Measurements from ENCODE around the gene NR1H3.
A peak's percentile ranks its signal among the peaks of the same experiment; 100 is the strongest.
"Not testable (repeated sequence)": the region's sequence is repeated elsewhere in the genome, so short reads cannot be mapped to it uniquely, and the experiment has no call there.

NR1H3 gene

GRCh38 chr11:47257517-47258316 is at the start of gene NR1H3:
NR1H3 (plus strand) TSS chr11:47257996; CDS start chr11:47259217, 1,221 bp downstream.
- no peak for DNase-seq (ENCODE audit: low read depth in 1 of 2, low spot score in 1 of 2)

DNA sequence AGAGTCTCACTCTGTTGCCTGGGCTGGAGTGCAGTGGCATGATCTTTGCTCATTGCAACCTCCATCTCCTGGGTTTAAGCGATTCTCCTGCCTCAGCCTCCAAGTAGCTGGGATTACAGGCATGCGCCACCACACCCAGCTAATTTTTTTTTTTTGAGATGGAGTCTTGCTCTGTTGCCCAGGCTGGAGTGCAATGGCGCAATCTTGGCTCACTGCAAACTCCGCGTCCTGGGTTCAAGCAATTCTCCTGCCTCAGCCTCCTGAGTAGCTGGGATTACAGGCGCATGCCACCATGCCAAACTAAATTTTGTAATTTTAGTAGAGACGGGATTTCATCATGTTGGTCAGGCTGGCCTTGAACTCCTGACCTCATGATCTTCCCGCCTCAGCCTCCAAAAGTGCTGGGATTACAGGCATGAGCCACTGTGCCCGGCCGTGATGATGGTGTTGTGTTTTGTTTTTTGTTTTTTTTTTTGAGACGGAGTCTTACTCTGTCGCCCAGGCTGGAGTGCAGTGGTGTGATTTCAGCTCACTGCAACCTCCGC is 49.7 kb upstream of the NR1H3 start:
- not testable (repeated sequence) for DNase-seq (ENCODE audit: low read depth in 1 of 2, low spot score in 1 of 2)

DNA sequence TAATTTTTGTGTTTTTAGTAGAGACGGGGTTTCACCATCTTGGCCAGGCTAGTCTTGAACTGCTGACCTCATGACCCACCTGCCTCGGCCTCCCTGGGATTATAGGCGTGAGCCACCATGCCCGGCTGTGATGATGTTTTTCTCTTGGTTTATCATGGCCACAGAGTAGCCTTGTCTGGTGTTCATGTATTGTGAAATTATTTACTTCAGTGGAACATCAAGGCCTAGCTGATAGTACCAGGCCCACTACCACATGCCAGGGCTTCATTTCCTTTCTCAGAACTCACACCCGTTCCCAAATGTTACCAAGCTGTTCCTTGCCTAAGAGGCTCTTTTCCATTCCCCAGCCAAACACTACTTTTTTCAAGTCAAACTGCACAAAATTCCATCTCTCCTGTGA is 49.2 kb upstream of the NR1H3 start:
- DNase-seq (ENCODE audit: low read depth in 1 of 2, low spot score in 1 of 2): no peak

- DNase-seq (ENCODE audit: low read depth in 1 of 2, low spot score in 1 of 2): no peak
These were observed 44.9 kb upstream of the NR1H3 start for GRCh38 chr11:47212938-47213337.

DNA sequence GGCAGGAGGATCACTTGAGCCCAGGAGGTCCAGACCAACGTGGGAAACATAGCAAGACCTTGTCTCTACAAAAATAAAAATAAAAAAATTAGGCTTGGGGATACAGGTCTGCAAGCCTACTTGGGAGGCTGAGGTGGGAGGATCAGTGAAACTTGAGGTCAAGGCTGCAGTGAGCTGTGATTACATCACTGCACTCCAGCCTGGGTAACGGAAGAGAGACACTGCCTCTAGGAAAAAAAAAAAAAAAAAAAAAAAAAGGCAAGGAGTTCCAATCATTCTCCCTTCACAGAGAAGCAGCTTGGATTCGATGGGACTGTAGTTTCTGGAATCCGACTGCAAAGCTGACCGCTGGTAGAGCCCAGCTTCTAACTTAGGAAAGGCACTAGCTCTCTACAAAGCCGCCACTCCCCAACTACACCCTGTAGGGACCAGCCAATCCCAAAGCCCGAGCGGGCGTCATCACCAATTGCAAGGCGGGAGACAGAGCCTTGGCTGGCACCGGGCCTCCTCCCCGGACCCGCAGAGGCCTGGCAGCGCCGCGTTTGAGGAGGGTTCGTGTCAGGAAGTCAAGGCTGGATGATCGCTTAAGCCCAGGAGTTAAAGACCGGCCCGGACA is 43.7 kb upstream of the NR1H3 start:
- peak; percentile 73 to 80 for DNase-seq (ENCODE audit: low read depth in 1 of 2, low spot score in 1 of 2)

GRCh38 chr11:47215366-47215910 is 42.4 kb upstream of the NR1H3 start:
- DNase-seq (ENCODE audit: low read depth in 1 of 2, low spot score in 1 of 2): peak in 1 of 2 donors; percentile 13

- DNase-seq (ENCODE audit: low read depth in 1 of 2, low spot score in 1 of 2): peak; percentile 52 to 80
These were observed 41.5 kb upstream of the NR1H3 start for GRCh38 chr11:47216121-47216798.

- DNase-seq (ENCODE audit: low read depth in 1 of 2, low spot score in 1 of 2): no peak
These were observed 37.4 kb upstream of the NR1H3 start for GRCh38 chr11:47220401-47220821.

GRCh38 chr11:47222696-47223095 is 35.1 kb upstream of the NR1H3 start:
- DNase-seq (ENCODE audit: low read depth in 1 of 2, low spot score in 1 of 2): no peak

DNA sequence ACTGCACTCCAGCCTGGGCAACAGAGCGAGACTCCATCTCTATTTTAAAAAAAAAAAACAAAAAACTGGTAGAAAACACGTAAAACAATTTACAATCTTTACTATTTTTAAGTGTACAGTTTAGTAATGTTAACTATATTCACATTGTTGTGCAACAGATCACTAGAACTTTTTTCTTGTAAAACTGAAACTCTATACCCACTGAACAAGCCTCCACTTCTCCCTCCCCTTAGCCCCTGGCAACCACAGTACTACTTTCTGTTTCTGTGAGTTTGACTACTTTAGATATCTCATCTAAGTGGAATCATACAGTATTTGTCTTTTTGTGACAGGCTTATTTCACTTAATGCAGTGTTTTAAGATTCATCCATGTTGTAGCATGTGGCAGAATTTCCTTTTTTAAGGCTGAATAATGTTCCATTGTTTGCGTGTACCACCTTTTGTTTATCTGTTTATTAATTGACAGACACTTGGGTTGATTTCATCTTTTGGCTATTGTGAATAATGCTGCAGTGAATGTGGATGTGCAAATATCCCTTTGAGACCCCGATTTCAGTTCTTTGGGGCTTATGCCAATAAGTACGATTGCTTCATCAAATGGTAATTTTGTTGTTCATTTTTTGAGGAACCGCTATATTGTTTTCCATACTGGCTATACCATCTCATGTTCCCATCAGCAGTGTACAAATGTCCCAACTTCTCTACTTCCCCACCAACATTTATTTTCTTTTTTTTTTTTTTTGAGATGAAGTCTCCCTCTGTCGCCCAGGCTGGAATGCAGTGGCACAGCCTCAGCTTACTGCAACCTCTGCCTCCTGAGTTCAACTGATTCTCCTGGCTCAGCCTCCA is 32.0 kb upstream of the NR1H3 start:
- DNase-seq (ENCODE audit: low read depth in 1 of 2, low spot score in 1 of 2): peak in 1 of 2 donors; percentile 38

DNA sequence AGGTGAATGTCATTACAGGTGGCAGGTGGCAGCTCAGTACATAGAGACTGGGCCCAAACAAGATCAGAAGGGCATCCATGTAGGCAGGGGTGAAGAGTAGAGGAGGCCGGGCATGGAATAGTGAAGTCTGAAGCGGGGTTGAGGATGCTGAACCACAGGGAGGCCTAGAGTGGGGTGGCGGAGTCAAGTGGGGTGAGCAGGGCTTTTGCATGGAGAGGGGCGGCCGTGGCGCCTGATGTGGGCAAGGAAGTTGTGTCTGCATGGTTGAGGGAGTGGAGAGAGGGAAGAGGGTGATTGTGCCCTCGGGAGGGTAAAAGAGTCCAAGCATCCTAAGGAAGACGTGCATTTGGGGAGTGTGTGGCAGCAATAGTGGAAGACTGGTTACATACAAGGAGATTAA is 28.6 kb upstream of the NR1H3 start:
- no peak for DNase-seq (ENCODE audit: low read depth in 1 of 2, low spot score in 1 of 2)

DNA sequence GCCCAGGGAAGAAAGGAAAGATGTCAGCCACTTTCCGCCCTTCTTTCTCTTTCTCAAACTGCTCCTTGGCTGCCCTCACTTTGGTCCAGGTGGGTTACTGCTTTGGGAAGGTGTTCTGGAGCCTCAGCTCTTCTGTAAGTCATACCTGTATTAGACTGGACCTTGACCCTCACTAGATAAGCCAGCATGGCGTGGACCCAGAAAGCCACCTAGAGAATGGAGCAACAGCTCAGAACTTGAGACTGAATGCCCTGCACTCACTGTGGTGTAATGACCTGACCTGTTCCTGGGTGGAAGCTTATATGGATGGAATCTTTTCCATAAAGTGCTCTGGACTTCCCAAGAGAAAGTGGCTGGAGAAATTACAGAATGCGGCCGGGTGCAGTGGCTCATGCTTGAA is 24.7 kb upstream of the NR1H3 start:
- DNase-seq (ENCODE audit: low read depth in 1 of 2, low spot score in 1 of 2): no peak

DNA sequence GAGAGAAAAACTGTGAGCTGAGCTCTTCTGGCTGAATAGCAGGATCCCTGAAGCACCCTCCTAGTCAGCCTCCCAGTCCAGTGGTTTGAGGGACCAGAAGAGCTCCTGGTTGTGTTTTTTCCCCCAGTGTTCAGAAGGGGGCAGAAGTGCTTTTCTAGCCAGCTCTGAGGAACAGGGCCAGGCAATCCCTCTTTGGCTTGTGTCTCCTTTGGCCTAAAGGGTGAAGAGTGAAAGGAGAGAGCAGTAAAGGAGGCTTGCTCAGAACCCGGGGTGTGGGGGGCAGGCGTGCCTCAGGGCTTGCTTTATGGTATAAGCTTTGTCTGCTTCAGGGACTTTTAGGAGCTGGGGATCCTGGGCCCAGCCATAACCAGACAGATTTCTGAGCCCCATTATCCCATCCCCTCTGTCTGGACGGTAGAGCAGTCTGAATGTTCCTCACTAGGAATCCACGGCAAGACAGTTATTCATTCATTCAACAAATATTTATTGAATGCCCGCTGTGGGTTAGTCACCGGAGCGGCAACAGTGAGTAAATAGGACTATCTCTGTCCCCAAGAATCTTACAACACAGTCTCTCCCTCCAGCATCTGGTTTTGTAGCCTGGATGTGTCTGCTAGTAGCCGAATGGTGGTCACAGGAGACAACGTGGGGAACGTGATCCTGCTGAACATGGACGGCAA is 23.7 kb upstream of the NR1H3 start:
- no peak for DNase-seq (ENCODE audit: low read depth in 1 of 2, low spot score in 1 of 2)

GRCh38 chr11:47234669-47235100 is 23.1 kb upstream of the NR1H3 start:
- peak in 1 of 2 donors; percentile 32 for DNase-seq (ENCODE audit: low read depth in 1 of 2, low spot score in 1 of 2)

DNA sequence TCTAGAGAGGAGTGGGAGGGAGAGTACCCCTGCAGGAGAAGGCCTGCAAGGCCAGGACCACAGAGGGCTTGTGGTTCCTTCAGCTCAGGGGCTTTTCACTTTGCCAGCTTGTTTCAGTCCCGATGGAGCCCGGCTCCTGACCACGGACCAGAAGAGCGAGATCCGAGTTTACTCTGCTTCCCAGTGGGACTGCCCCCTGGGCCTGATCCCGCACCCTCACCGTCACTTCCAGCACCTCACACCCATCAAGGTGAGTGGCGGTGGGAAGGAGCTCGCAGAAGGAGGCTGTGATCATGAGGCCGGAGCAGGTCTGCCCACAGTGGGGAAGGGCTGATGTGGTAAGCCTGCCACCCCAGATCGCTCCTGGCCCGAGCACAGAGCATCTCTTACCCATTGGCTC is 22.6 kb upstream of the NR1H3 start:
- DNase-seq (ENCODE audit: low read depth in 1 of 2, low spot score in 1 of 2): no peak

DNA sequence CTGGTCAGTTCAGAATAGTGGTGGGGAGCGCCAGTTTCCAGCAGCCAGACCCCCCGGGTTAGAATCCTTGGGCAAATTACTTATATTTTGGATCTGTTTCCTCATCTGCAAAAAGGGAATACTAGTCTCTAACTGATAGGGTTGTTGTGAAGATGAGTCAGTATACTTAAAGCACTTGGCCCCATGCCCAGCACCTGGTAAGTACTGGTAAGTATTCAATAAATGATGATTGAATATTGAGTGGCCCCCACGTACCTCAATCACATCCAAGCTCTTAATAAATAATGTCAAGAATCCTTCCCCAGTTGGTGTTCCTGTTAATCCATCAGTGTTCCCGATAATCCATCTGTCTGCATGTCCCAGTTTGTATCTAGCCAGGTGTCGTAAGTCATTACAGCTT is 21.3 kb upstream of the NR1H3 start:
- DNase-seq (ENCODE audit: low read depth in 1 of 2, low spot score in 1 of 2): no peak

DNA sequence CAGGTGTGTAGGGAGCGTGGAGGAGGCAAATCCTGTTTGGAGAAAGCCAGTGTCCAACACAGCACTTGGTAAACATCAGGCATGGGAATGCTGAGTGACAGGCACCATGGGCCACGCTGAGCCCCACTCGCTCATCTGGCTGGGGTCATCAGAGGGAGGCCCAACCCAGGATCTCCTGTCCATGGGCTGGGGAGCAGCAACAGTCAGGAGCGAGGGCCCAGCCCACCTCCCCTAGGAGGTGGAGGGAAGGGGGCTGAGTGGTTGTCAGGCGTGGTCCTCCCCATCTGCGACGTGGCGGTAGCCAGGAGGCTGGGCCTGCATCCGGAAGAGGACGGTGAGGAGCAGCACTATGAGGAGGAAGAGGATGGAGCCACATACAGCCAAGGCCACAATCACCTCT is 17.9 kb upstream of the NR1H3 start:
- no peak for DNase-seq (ENCODE audit: low read depth in 1 of 2, low spot score in 1 of 2)

DNA sequence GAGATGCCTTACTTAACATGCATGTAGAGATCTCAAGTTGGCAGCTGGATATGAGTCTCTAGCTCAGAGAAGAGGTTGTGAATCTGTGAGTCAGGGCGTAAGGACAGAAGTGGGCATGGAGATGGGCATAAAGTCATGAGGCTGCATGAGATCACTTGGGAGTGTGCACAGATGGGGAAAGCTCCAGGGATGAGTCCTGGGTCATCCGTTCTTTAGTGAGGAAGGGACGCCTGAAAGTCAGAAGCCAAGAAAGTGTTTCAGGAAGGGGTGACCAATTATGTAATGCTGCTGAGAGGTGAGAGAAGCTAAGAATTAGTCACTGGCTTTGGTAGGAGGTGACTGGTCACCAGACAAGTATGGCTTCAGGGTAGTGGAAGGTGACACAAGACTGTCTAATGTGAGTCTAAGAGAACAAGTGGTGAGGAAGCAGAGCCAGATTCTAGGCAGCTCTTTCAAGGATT is 15.9 kb upstream of the NR1H3 start:
- DNase-seq (ENCODE audit: low read depth in 1 of 2, low spot score in 1 of 2): no peak

DNA sequence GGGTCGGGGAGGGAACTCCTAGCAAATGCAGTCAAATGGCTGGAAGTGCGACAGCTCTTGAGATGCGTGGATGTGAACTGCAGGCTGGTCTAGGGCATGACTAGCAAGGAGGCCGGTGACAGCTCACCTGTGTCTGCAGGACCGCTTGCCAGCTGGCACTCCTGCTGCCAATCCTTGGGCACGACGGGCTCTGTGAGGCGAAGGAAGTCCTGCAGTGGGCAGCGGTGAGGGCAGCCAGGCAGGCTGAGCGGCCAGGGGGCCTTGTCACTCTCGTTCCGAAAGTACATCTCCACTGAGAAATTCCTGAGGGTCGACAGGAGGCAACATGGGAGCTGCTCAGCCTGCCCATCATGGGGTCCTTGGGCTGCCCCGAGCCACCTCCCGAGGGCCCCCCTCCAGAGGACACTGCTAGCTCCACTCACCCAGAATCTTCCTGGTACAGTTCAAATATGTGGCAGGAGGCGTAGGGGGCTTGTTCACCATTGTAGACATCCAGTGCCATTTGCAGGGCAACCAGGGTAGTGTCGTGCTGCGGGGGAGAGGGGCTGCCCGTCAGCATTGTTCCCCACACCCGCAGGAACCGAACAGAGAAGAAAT is 15.1 kb upstream of the NR1H3 start:
- DNase-seq (ENCODE audit: low read depth in 1 of 2, low spot score in 1 of 2): no peak

DNA sequence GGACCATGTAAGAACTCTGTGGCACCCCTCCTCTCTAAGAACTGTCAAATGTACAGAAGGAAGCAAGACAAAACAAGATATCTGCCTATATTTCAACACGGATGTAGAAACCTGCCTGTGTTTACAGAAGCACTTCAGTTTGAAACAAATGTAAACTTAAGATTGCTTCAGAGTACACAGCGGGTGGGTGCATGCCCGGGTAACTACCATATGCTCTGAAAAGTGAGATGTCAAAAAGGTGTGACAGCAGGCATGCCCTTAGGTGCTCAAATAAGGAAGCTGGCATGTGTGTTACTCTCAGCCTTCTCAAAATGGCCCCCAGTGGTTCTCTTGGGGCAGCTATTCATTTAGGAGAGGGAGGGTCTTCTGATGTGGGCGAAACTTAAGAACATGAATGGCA is 14.3 kb upstream of the NR1H3 start:
- no peak for DNase-seq (ENCODE audit: low read depth in 1 of 2, low spot score in 1 of 2)

Data from activated CD4-positive, alpha-beta T cell treated with anti-CD3 and anti-CD28 coated beads, Interleukin-2, amount 50 U/mL, for 24 hours (primary cell).